Stimulated activated CD8-positive, alpha-beta memory T cell treated with anti-CD3 and anti-CD28 coated beads, Interleukin-4, amount 100 ng/mL, for 1 hour (primary cell): ENCODE data around the gene CNIH2.
A peak's percentile ranks its signal among the peaks of the same experiment; 100 is the strongest.

Source experiments
- DNase-seq, 2 donors: peaks; one replicate each; pipeline ENCODE4 v3.0.0-alpha.2; 2020; ENCODE audit warnings: low read depth in 2 of 2, low spot score in 1 of 2

CNIH2 gene

DNA sequence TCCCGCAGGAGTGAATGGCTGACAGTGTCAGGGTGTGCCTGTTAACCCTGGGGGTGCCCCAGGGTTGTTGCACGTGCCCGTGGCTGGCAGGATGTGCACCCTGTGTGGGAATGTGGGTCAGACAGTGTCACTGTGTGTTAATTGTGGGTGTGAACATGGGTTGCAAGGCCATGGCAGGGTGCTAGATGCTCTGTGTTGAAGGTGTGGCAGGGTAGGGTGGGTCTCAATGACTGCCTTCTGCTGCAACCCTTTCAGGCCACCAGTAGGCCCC is 50.0 kb downstream of the CNIH2 start:
- DNase-seq = no peak

DNA sequence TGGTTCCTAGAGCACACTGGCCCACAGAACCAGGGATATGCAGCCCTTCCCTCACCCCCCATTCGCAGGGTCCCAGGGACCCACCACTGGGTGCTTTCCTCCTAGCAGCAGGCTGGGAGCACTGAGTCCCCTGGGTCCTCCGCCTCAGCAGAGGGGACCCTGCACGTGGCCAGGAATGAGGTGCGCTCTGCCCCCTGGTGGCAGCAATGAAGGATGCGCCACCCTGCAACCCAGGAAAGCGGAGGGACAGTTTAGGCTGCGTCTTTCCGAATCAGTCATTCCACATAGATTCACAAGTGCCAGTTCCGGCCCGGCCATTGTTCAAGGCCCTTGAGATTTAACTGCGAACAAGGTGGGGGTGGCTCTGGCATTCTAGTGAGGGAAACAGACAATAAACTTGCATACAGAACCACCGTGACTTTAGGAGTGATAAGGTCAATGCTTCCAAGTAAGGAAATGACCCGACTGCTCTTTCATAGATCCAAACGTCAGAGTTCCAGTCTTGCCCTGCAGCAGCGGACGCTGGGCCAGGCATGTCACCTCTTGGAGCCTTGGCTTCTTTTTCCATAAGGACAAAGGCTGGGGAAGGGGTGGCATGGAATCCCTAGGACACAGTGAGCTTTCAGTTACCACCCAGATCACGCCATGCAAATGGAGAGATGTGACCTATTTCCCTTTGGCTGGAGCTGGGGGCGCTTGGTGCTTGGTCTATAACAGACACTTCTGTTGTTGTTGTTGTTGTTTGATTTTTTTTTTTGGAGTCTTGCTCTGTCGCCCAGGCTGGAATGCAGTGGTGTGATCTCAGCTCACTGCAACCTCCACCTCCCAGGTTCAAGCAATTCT is 50.5 kb downstream of the CNIH2 start:
- DNase-seq = peak; percentile 63 to 67

DNA sequence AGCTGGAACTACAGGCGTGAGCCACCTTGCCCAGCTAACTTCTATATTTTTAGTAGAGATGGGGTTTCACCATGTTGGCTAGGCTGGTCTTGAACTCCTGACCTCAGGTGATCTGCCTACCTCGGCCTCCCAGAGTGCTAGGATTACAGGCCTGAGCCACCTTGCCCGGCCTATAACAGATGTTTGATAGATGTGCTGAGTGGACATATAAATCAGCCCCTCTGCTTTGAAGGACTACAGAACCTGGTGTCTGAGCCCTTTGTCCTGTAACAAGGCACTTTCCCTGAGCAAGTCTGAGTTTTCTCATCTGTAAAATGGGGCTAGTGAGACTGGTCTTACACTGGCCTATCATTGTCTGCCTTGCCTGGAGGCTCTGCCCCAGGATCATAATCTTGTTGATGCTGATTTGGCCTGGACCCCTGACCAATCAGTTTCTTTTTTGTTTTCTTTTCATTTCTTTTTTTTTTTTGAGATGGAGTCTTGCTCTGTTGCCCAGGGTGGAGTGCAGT is 51.2 kb downstream of the CNIH2 start:
- DNase-seq = no peak

DNA sequence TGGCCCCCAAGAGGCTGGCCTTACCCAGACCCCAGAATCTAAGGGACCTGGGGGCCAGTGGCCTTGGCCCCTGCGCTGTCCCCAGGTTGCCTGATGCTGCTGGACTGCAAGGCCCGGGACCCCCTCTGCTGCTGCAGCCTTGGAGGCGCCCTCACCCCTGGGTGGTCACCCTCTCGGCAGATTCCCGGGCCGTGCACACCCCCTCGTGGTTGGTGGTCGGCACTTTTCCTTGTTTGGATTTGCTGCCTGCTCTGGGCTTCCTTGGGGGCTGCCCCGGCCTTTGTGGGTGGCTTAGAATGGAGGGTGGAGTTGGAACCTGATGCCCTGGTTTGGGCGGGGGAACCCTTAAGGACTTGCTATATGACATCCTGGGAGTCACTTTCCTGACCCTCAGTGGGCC is 53.0 kb downstream of the CNIH2 start:
- DNase-seq = no peak

DNA sequence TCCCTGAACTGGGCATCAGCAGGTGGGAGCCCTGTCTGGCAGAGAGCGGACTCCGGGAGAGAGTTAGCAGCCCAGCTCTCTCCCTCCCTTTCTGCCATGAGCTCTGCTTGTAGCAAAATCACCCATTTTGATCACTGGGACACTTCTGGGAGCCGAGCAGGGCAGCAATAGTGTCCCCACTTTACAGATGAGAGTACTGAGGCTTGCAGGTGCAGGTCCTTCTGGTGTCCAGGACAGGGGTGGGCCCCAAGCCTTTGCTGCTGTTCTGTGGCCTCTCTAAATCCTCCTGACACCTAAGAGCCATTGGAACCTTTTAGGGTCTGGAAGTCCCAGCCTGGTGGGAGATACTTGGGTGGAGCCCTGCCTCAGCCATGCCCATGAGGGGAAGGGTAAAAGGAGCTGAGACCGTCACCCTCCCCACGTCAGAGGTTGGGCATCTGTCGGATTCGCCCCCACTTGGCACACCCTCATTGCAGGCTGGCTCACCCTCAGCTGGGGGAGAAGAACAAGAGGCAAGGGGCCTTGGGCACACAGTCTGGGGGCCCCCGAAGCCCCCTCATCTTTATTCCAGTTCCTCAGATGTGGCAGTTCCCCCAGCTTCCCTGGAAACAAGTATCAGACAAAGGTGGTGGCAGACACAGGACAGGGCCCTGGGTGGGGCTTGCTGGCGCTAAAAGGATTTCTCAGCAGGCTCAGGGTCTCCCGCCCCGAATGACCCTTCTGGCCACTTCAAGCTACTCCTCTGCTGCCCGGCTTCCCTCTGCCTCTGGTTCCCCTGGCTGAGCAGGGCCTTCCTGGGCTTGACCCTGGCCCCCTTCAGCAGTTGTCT is 53.8 kb downstream of the CNIH2 start:
- DNase-seq = no peak

DNA sequence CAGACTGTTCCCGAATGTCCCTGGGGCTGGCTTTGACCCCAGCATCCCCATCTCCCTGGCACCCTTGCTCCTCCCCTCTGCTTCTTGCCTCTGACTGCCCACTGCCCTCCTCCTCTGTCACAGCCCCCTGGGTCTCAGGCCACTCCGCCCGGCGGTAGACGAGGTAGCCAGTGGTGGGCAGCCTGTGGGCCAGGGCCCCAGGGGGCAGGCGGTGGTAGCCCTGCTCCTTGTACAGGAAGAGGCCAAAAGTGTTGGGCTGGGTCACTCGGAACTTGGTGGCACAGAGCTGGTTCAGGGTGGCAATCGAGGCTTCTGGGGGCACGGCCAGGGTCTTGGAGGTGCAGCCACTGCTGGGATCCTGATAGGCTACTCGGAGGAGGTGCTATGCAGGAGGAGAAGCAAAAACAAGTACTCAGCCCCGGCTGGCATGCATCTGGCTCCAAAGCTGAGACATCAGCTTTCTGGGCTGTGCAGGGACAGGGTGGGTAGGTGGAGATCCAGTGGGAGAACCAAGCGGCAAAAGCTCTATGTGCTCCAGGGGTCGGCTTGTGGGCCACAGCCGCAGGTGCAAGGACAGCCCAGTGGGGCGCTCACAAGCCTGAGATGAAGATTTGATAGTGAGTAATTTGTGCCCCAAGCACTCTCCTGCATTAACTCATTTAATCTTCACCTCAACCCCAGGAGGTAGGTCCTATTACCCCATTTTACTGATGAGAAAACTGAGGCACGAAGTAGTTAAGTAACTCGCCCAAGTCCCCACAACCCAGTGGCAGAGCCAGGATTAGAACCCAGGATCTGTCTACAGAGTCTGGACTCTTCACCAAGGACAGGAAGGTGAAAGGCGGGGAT is 54.6 kb downstream of the CNIH2 start:
- DNase-seq = no peak

DNA sequence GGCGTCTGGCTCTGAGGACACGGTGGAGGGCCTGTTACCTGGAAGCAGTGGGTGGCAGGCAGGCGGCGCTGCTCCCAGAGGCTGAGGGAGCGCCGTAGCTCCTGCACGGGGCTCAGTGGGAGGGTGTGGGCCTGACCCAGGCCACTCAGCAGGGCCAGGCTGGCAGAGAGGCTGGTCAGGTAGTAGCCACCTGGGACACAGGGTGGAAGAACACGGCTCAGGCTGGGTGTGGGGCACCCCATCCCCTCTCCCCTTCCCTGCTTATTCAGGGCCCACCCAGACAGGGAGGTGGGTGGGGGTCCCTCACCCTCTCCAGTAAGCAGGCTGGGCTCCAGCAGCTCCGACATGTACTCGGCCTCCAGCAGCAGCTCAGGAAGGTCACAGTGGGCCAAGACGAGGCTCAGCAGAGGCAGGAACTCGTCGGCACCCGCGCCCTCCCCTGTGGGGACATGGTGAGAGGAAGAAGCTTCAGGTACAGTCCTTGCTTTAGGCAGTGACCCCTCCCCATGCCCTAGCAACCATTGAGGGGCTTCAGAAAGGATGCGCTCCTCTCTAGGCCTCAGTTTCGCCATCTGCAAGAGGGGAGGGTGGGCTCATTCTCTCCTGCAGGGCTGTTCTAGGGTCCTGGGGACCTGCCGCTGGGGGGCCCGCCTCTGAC is 55.4 kb downstream of the CNIH2 start:
- no peak for DNase-seq
